Astrocyte of the cerebellum (primary cell): ENCODE results near the gene KIF23.

Experiments
- DNase-seq: peaks from one replicate; pipeline ENCODE4 v3.0.0-alpha.2; 2011; ENCODE audit warnings: low read depth
- H3K4me3 ChIP-seq: 2 replicates; pipeline ENCODE4 v1.5.1; 2011; ENCODE audit warnings: mild to moderate bottlenecking, low read depth, low read length, moderate library complexity
- in situ Hi-C: cut with HindIII; loops from 2 replicates; pipeline ENCODE4 v1.10.0; 2017; ENCODE audit warnings: low sequenced_read_pairs
- TF ChIP-seq, protein P1 (sequence below): IDR thresholded peaks from 2 replicates; pipeline ENCODE4 v1.5.1; 2012; ENCODE audit warnings: low read length, low read depth, moderate library complexity, mild to moderate bottlenecking; ENCODE audit errors: missing control alignments

The KIF23 gene

DNA sequence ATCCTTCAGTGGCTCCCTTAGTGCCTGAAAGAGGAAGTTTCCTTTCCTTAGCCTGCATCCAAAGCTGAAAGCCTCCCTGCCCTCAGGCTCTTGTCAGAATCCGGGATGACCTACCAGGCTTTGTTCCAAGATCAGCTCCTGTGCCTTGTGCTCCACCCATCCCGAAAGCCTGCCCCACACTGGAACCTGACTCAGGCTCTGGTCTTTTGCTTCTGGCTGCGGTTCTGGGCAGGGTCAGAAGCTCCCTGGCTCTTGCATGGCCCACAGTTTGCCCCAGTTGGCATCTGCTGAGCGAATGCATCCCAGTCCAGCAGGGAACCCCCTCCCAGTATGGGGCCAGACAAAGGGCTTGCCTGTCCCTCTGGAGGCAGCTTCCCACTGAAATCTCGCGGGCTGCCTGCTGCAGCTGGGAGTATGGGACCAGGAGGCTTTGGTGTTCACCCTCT, 25.9 kb upstream of the KIF23 start:
- TF ChIP-seq, protein P1, sequence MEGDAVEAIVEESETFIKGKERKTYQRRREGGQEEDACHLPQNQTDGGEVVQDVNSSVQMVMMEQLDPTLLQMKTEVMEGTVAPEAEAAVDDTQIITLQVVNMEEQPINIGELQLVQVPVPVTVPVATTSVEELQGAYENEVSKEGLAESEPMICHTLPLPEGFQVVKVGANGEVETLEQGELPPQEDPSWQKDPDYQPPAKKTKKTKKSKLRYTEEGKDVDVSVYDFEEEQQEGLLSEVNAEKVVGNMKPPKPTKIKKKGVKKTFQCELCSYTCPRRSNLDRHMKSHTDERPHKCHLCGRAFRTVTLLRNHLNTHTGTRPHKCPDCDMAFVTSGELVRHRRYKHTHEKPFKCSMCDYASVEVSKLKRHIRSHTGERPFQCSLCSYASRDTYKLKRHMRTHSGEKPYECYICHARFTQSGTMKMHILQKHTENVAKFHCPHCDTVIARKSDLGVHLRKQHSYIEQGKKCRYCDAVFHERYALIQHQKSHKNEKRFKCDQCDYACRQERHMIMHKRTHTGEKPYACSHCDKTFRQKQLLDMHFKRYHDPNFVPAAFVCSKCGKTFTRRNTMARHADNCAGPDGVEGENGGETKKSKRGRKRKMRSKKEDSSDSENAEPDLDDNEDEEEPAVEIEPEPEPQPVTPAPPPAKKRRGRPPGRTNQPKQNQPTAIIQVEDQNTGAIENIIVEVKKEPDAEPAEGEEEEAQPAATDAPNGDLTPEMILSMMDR = no peak
- in situ Hi-C loops = no loop called here
- H3K4me3 ChIP-seq = no peak overlapping the region
- no peak for DNase-seq

DNA sequence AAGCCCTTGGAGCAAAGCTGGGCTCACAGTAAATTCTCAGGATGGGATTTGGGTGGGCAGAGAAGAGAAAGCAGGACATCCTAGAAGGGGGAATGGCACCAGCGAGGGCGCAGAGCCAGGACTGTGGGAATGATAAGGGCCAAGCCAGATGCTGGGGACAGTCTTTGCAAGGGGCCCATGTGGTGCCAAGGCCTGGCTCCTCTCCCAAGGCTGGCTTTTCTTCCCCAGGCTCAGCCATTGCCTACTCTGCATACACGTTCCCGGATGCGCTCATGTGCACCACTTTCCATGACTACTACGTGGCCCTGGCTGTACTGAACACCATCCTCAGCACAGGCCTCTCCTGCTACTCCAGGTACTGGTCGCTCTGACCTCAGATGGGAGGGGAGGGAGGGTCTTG, 24.7 kb upstream of the KIF23 start:
- DNase-seq = no peak
- TF ChIP-seq, protein P1 = no peak
- in situ Hi-C loops = no loop called here
- H3K4me3 ChIP-seq = no peak overlapping the region

DNA sequence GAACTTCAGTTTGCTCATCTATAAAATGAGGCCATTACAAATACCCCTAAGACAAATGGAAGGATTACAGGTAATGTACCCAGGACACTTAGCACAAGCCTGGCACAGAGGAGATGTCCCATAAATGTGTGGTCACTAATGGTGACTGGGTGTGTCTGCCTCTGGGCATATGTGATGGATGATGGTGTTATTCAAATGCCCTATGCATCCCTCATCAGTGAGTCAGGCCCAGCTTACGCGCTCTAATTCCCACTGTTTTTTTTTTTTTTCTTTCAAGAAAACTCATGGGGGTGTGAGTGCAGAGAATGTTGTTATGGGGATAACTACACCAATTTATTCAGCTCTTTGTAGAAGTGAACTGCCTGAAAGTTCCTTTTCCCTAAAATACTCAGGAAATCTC, 23.6 kb upstream of the KIF23 start:
- no peak overlapping the region for H3K4me3 ChIP-seq
- in situ Hi-C loops = no loop called here
- TF ChIP-seq, protein P1 = no peak
- no peak for DNase-seq

DNA sequence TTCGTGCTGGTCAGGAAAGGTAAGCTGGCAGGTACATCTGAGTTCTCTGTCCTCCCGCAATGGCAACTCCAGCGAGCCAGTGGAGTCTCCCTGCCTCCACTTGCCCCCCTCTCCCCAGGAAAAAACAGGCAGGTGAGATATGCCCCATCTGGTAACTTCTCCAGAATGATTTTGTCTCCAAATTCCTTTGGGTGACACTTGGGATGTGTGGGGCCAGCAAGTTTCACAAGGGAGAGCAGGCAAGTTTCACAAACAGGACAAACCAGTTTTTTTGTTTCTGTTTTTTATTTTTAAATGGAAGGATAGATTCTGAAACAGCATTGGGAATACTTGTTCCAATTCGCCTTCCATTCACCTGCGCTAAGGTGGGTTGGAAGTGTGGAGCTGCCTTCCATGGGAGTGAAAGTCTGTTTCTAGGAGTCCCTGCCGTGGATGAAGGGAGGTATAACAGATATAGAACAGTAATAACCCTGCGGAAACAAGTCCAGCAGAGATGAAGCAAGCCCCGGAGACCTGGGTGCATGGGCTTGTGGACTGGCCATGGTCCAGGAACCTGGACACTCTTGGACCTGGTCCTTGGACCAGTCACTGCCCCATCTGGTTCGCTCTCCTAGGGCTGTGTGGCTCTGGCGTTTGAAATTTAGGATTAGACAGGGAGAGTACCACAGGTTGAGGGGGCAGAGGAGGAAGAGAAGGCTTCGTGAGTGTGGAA, 22.9 kb upstream of the KIF23 start:
- DNase-seq = no peak
- in situ Hi-C loops = no loop called here

DNA sequence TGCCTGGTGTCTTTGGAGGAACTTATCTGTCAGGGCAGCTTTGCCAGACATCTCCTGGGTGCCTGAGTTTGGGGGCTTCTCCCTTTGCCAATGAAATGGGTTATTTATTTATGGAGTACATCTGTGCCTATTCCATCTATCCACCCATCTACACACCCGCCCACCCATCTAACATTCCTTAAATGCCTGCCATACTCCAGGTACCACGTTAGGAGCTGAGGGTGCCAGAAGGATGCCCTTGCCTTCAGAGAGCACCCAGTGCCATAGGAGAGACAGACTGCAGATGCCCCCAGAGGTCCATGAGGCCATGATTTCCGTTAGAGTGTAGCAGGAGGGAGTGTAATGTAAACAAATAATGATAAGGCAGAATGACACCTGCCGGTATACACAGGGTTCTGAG, 21.8 kb upstream of the KIF23 start:
- TF ChIP-seq, protein P1 = no peak
- in situ Hi-C loops = no loop called here
- no peak overlapping the region for H3K4me3 ChIP-seq
- DNase-seq = no peak

More for the DNA sequence above, 22.9 kb upstream of the KIF23 start:
- H3K4me3 ChIP-seq = no peak overlapping the region
- TF ChIP-seq, protein P1 = no peak

DNA sequence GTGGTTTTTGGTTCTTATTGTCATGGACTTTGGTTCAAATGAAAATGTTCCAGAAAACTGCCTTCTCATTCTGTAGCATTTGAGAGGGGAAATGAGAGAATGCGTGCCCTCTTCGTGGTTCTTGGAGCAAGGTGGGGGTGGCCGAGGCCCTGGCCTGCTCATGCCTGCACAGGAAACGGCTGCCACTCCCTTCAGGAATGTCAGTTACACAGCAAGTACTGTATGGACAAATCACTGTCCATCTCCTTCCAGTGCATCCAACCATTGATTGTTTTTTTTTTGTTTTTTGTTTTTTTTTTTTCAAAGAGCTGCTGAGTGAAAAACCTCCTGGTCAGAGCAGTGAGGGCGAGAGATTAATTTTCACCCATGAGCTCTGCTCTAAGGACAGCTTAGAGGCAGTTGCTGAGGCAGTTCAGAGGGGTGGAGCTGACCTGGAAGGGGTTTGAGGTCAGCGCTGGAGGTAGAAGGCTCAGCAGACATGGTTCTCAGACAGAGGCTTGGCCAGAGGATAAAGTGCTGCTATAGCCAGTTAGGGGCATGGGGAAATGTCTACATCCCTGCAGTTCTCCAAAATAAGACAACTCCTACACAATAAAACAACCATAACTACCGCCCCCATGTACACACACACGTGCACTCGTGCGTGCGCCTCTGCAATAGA, 20.2 kb upstream of the KIF23 start:
- in situ Hi-C loops = no loop called here
- H3K4me3 ChIP-seq = no peak overlapping the region
- TF ChIP-seq, protein P1 = no peak
- no peak for DNase-seq
